ENCODE data around the gene NDUFB5. TPM values are rescaled to one million over a fixed set of nuclear protein-coding genes. Genes with fewer than 3 reads are reported as not detected.

The NDUFB5 gene
- total RNA-seq, 1 donor from 2014 or later: 22.4 TPM

GRCh38 chr3:179565496-179565895 lies 39.1 kb upstream of the NDUFB5 start:
- Histone ChIP-seq H3K27me3 (no peaks in the 10 kb centered on the region), H3K36me3 (peaks cover 3 to 9% of the 10 kb centered on the region in 2 donors), H3K4me3 (no peak overlapping the region), H3K4me1 (peaks cover 0 to 3% of the 10 kb centered on the region in 2 donors), H3K9me3 (no peaks in the 10 kb centered on the region), H3K27ac (no peak overlapping the region)
- TF ChIP-seq CTCF (IDR thresholded peaks at IDR 0.05): no peak
- no peak for DNase-seq (ENCODE audit: low spot score in 2 of 2)
- intact Hi-C loops (cut with DNase I): no loop called here

- H3K4me3 ChIP-seq: no peak overlapping the region
- intact Hi-C loops (cut with DNase I): no loop called here
- DNase-seq (ENCODE audit: low spot score in 2 of 2): no peak
- no peak for TF ChIP-seq CTCF (IDR thresholded peaks at IDR 0.05)
- H3K9me3 ChIP-seq: no peaks in the 10 kb centered on the region
- peaks cover 17 to 52% of the 10 kb centered on the region in 2 donors for H3K36me3 ChIP-seq
- no peaks in the 10 kb centered on the region for H3K4me1 ChIP-seq
- H3K27me3 ChIP-seq: no peaks in the 10 kb centered on the region
- no peak overlapping the region for H3K27ac ChIP-seq
Measured at GRCh38 chr3:179580992-179581391, 23.6 kb upstream of the NDUFB5 start.

- peaks cover 53 to 78% of the 10 kb centered on the region in 2 donors for H3K36me3 ChIP-seq
- no peak for DNase-seq (ENCODE audit: low spot score in 2 of 2)
- no peak for TF ChIP-seq CTCF (IDR thresholded peaks at IDR 0.05)
Measured at GRCh38 chr3:179589143-179589542, 15.5 kb upstream of the NDUFB5 start.

GRCh38 chr3:179590669-179591068 lies 13.9 kb upstream of the NDUFB5 start:
- Histone ChIP-seq H3K36me3 (peaks cover 58 to 88% of the 10 kb centered on the region in 2 donors), H3K4me3 (no peak overlapping the region), H3K27me3 (no peaks in the 10 kb centered on the region), H3K9me3 (no peaks in the 10 kb centered on the region), H3K4me1 (no peaks in the 10 kb centered on the region), H3K27ac (no peak overlapping the region)
- no peak for DNase-seq (ENCODE audit: low spot score in 2 of 2)
- TF ChIP-seq CTCF (IDR thresholded peaks at IDR 0.05): no peak
- intact Hi-C loops (cut with DNase I): no loop called here

More at GRCh38 chr3:179589143-179589542, 15.5 kb upstream of the NDUFB5 start:
- intact Hi-C loops (cut with DNase I): no loop called here
- H3K9me3 ChIP-seq: no peaks in the 10 kb centered on the region
- no peak overlapping the region for H3K27ac ChIP-seq
- no peaks in the 10 kb centered on the region for H3K27me3 ChIP-seq
- no peaks in the 10 kb centered on the region for H3K4me1 ChIP-seq
- no peak overlapping the region for H3K4me3 ChIP-seq

- TF ChIP-seq CTCF (IDR thresholded peaks at IDR 0.05): no peak
- DNase-seq (ENCODE audit: low spot score in 2 of 2): no peak
- intact Hi-C loops (cut with DNase I): no loop called here
- Histone ChIP-seq H3K9me3 (no peaks in the 10 kb centered on the region), H3K36me3 (peaks cover 56 to 88% of the 10 kb centered on the region in 2 donors), H3K27ac (no peak overlapping the region), H3K27me3 (no peaks in the 10 kb centered on the region), H3K4me3 (no peak overlapping the region), H3K4me1 (no peaks in the 10 kb centered on the region)
Measured at GRCh38 chr3:179591313-179591712, 13.3 kb upstream of the NDUFB5 start.

- Histone ChIP-seq H3K27me3 (no peaks in the 10 kb centered on the region), H3K36me3 (peaks cover 56 to 69% of the 10 kb centered on the region in 2 donors)
- no peak for DNase-seq (ENCODE audit: low spot score in 2 of 2)
Measured at GRCh38 chr3:179599531-179599930, 5.1 kb upstream of the NDUFB5 start.

More at GRCh38 chr3:179599531-179599930, 5.1 kb upstream of the NDUFB5 start:
- Histone ChIP-seq H3K4me3 (no peak overlapping the region), H3K9me3 (no peaks in the 10 kb centered on the region), H3K4me1 (peaks cover 0 to 5% of the 10 kb centered on the region in 2 donors), H3K27ac (no peak overlapping the region)
- no peak for TF ChIP-seq CTCF (IDR thresholded peaks at IDR 0.05)
- intact Hi-C loops (cut with DNase I): no loop called here
